Tibial artery (tissue), 4 donors: Measurements from ENCODE around the gene REPS2.

Experiments
- DNase-seq, 2 donors: peaks; one replicate each; pipeline ENCODE4 v3.0.0-alpha.2; 2019
- H3K27ac ChIP-seq, 2 donors: fragments of 200-600 bp; sonication (generic) in 1 of 2; 1 replicate in 1 of 2; 2 replicates in 1 of 2; pipeline ENCODE4 v1.5.1; 2018 to 2019; ENCODE audit warnings: mild to moderate bottlenecking in 1 of 2
- H3K27me3 ChIP-seq, 2 donors: fragments of 200-600 bp; sonication (generic) in 1 of 2; one replicate each; pipeline versions ENCODE4 v1.5.1 to v1.6.0; 2016 to 2019
- H3K36me3 ChIP-seq, 3 donors: fragments of 200-600 bp; sonication (generic) in 2 of 3; one replicate each; pipeline ENCODE4 v1.5.1; 2016 to 2019; ENCODE audit warnings: mild to moderate bottlenecking in 2 of 3
- H3K4me1 ChIP-seq, 4 donors: fragments of 200-600 bp; sonication (generic) in 2 of 4; 1 replicate in 3 of 4; 2 replicates in 1 of 4; pipeline ENCODE4 v1.5.1; 2016 to 2019
- H3K4me3 ChIP-seq, 2 donors: fragments of 200-600 bp; sonication (generic) in 1 of 2; 1 replicate in 1 of 2; 2 replicates in 1 of 2; pipeline ENCODE4 v1.5.1; 2018 to 2019; ENCODE audit warnings: mild to moderate bottlenecking in 2 of 2
- H3K9me3 ChIP-seq, 3 donors: fragments of 200-600 bp; sonication (generic) in 1 of 3; one replicate each; pipeline ENCODE4 v1.5.1; 2016 to 2019
- intact Hi-C: fragments of 100-400 bp; cut with DNase I; formaldehyde crosslinking; loops from one replicate; pipeline ENCODE4 v1.15.0; 2023; ENCODE audit warnings: low total_unique reads
- TF ChIP-seq, protein P1 (sequence below), 2 experiments: fragments of 200-600 bp in 1 of 2; fragments of 450-650 bp in 1 of 2; IDR thresholded peaks; one replicate each; pipeline ENCODE4 v1.5.1; 2017 to 2019; ENCODE audit warnings: antibody characterized with exemption in 2 of 2, mild to moderate bottlenecking in 1 of 2, moderate library complexity in 1 of 2

The REPS2 gene

DNA sequence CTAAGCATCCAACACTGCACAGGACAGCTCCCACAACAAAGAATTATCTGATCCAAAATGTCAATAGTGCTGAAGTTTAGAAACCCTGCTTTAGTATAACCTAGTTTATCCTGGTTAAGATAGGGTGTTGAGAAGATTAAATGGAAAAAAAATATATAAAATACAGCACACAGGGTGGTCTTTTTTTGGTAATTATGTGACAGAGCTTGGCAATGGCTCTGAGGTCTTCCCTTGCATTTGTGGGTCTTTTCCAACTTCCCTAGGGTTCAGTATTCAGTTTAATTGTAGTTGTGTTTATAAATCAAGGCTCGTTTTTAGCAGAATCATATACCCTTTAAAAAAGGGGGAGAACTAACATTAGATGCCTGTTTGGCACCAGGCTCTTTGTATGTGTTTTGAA, 36.6 kb downstream of the REPS2 start:
- Histone ChIP-seq H3K36me3 (no peaks in the 10 kb centered on the region), H3K4me1 (peaks cover 0 to 6% (median 0%) of the 10 kb centered on the region in 4 donors), H3K4me3 (no peak overlapping the region), H3K27me3 (no peaks in the 10 kb centered on the region), H3K27ac (no peak overlapping the region), H3K9me3 (peaks cover 0 to 5% (median 4%) of the 10 kb centered on the region in 3 donors)
- no peak for DNase-seq
- intact Hi-C loops: no loop called here
- TF ChIP-seq, protein P1, sequence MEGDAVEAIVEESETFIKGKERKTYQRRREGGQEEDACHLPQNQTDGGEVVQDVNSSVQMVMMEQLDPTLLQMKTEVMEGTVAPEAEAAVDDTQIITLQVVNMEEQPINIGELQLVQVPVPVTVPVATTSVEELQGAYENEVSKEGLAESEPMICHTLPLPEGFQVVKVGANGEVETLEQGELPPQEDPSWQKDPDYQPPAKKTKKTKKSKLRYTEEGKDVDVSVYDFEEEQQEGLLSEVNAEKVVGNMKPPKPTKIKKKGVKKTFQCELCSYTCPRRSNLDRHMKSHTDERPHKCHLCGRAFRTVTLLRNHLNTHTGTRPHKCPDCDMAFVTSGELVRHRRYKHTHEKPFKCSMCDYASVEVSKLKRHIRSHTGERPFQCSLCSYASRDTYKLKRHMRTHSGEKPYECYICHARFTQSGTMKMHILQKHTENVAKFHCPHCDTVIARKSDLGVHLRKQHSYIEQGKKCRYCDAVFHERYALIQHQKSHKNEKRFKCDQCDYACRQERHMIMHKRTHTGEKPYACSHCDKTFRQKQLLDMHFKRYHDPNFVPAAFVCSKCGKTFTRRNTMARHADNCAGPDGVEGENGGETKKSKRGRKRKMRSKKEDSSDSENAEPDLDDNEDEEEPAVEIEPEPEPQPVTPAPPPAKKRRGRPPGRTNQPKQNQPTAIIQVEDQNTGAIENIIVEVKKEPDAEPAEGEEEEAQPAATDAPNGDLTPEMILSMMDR (IDR thresholded peaks at IDR 0.05): no peak

DNA sequence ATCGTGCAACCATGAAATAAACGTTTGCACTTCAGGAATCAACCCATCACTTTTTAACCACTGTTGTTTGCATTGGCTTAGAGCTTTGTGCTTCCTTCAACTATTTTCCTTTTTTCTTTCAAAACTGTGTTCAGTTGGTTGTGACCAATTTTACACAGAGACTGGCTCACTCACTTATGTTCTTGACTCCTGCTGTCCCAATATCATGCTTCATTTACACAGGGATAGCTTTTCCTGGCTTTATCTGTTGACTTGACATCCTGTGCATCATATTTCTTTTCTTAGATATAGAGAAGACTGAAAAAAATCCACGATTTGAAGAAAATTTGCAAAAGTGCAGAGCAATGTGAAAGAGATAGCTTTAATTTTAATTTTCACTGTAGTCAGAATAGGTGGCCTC, 38.8 kb downstream of the REPS2 start:
- Histone ChIP-seq H3K27ac (no peak overlapping the region), H3K4me3 (no peak overlapping the region), H3K9me3 (peaks cover 0 to 5% (median 4%) of the 10 kb centered on the region in 3 donors), H3K36me3 (no peaks in the 10 kb centered on the region), H3K4me1 (peaks cover 0 to 6% (median 0%) of the 10 kb centered on the region in 4 donors), H3K27me3 (no peaks in the 10 kb centered on the region)
- DNase-seq: no peak
- TF ChIP-seq, protein P1 (IDR thresholded peaks at IDR 0.05): no peak
- intact Hi-C loops: no loop called here

DNA sequence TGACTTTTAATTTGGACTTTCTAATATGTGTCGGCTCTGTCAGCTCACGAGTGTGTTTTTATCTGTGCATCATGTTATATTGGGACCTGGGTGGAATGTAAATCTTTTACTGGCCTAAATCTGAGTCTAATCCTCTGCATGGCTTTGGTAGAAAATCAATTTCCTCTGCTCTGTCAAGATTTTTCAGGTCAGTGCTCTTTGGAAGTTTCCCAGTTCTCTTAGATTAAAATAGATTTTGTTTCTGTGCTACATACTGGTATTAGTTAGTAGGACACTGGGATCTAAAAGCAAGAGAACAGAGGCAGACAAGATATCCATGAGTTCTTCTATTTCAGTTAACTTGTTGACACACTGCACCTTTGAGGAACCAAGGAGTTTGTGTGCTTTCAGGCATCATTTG, 39.7 kb downstream of the REPS2 start:
- Histone ChIP-seq H3K27ac (no peak overlapping the region), H3K27me3 (no peaks in the 10 kb centered on the region), H3K9me3 (peaks cover 0 to 5% (median 4%) of the 10 kb centered on the region in 3 donors), H3K4me3 (no peak overlapping the region), H3K36me3 (no peaks in the 10 kb centered on the region), H3K4me1 (peaks cover 0 to 6% (median 0%) of the 10 kb centered on the region in 4 donors)
- intact Hi-C loops: no loop called here
- no peak for DNase-seq
- TF ChIP-seq, protein P1 (IDR thresholded peaks at IDR 0.05): no peak

DNA sequence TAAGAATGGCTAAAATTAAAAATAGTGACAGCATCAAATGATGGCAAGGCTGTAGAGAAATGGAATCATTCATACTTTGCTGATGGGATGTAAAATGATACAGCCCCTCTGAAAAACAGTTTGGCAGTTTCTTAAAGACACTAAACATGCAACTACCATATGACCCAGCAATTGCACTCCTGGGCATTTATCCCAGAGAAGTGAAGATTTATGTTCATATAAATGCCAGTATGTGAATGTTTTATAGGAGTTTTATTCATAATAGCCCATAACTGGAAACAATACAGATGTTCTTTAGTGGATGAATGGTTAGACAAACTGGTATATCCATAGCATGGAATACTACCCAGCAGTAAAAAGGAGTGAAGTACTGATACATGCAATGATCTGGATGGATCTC, 43.3 kb downstream of the REPS2 start:
- Histone ChIP-seq H3K36me3 (no peaks in the 10 kb centered on the region), H3K27me3 (no peaks in the 10 kb centered on the region), H3K4me3 (no peak overlapping the region), H3K4me1 (peaks cover 0 to 6% (median 0%) of the 10 kb centered on the region in 4 donors), H3K27ac (no peak overlapping the region), H3K9me3 (peaks cover 0 to 5% (median 4%) of the 10 kb centered on the region in 3 donors)
- intact Hi-C loops: no loop called here
- TF ChIP-seq, protein P1 (IDR thresholded peaks at IDR 0.05): no peak
- no peak for DNase-seq

DNA sequence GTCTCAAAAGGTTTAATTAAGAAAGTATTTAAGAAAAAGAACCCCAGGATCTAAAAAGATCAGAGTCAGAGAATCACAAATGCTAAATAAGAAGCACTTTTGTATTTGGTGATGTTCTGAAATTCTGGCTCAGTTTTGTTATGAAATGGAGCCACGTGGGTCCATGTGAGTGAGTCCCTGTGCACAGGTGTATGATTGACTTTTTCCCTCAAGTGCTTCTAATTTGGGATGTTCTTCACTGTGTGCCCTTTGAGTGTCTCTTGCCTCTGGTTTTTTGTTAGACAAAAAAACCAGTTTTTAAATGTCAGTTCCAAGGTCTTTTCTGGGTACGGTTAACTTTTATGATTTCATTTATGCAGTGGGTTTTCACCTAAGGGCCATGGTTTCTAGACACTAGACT, 44.4 kb downstream of the REPS2 start:
- H3K27me3 ChIP-seq: no peaks in the 10 kb centered on the region
- no peak overlapping the region for H3K27ac ChIP-seq
- intact Hi-C loops: no loop called here
- H3K4me3 ChIP-seq: no peak overlapping the region
- H3K4me1 ChIP-seq: peaks cover 0 to 6% (median 0%) of the 10 kb centered on the region in 4 donors
- TF ChIP-seq, protein P1 (IDR thresholded peaks at IDR 0.05): no peak
- no peaks in the 10 kb centered on the region for H3K36me3 ChIP-seq
- DNase-seq: no peak
- peaks cover 0 to 5% (median 4%) of the 10 kb centered on the region in 3 donors for H3K9me3 ChIP-seq

DNA sequence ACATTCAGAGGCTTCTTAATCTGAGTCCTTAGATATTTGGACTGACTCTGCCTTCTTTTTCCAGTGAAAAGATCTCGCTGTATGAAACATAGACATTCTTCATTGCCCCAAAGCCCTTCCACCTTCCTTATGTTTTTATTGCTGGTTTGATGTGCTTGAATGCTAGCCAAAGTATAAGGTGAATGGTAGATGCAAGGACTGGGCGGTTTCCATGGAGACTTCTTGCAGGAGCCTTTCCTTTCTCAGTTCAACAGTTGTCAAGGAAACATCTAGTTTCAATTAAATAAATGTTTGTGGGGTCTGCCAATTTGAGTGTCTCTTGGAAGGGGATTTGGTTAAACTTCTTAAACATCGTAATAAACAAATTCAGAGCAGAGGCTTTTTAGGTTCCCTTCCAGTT, 46.0 kb downstream of the REPS2 start:
- Histone ChIP-seq H3K27ac (no peak overlapping the region), H3K27me3 (no peaks in the 10 kb centered on the region), H3K4me1 (no peaks in the 10 kb centered on the region), H3K4me3 (no peak overlapping the region), H3K36me3 (no peaks in the 10 kb centered on the region), H3K9me3 (peaks cover 0 to 5% (median 4%) of the 10 kb centered on the region in 3 donors)
- TF ChIP-seq, protein P1 (IDR thresholded peaks at IDR 0.05): no peak
- DNase-seq: no peak
- intact Hi-C loops: no loop called here
